ENCODE results near the gene DPYSL4.

DPYSL4 gene

GRCh38 chr10:132196178-132197113 lies 9.7 kb downstream of the DPYSL4 start:
- no peak for DNase-seq (ENCODE audit: low spot score)

- DNase-seq (ENCODE audit: low spot score), result no peak
Measured at GRCh38 chr10:132197271-132198067, 10.7 kb downstream of the DPYSL4 start.

GRCh38 chr10:132198068-132198370 lies 11.3 kb downstream of the DPYSL4 start:
- DNase-seq (ENCODE audit: low spot score), result no peak

GRCh38 chr10:132198381-132199181 lies 11.8 kb downstream of the DPYSL4 start:
- no peak for DNase-seq (ENCODE audit: low spot score)

GRCh38 chr10:132199268-132199853 lies 12.6 kb downstream of the DPYSL4 start:
- DNase-seq (ENCODE audit: low spot score), result no peak

- no peak for DNase-seq (ENCODE audit: low spot score)
Measured at GRCh38 chr10:132199854-132200311, 13.1 kb downstream of the DPYSL4 start.

- no peak for DNase-seq (ENCODE audit: low spot score)
Measured at GRCh38 chr10:132200344-132201110, 13.8 kb downstream of the DPYSL4 start.

- DNase-seq (ENCODE audit: low spot score), result no peak
Measured at GRCh38 chr10:132201111-132201969, 14.6 kb downstream of the DPYSL4 start.

GRCh38 chr10:132202070-132202970 lies 15.6 kb downstream of the DPYSL4 start:
- no peak for DNase-seq (ENCODE audit: low spot score)

GRCh38 chr10:132203256-132204077 lies 16.7 kb downstream of the DPYSL4 start:
- DNase-seq (ENCODE audit: low spot score), result no peak

- DNase-seq (ENCODE audit: low spot score), result no peak
Measured at GRCh38 chr10:132204078-132204780, 17.5 kb downstream of the DPYSL4 start.

- no peak for DNase-seq (ENCODE audit: low spot score)
Measured at GRCh38 chr10:132204781-132205473, 18.2 kb downstream of the DPYSL4 start.

GRCh38 chr10:132205650-132206376 lies 19.1 kb downstream of the DPYSL4 start:
- no peak for DNase-seq (ENCODE audit: low spot score)

- DNase-seq (ENCODE audit: low spot score), result no peak
Measured at GRCh38 chr10:132206377-132206745, 19.6 kb downstream of the DPYSL4 start.

- DNase-seq (ENCODE audit: low spot score), result no peak
Measured at GRCh38 chr10:132206806-132207535, 20.2 kb downstream of the DPYSL4 start.

Measured in kidney tubule cell (primary cell).